Endothelial cell of umbilical vein (primary cell): ENCODE data around the gene DMXL2. TPM values are rescaled to one million over a fixed set of nuclear protein-coding genes. Genes with fewer than 3 reads are reported as not detected.

Experiments used
- BruUV-seq: library from RNA; stranded (reverse); fragments of 400-500 nt; replicated peaks from 2 replicates; lab custom pipeline; 2021; lab: Mats Ljungman, UMichigan
- CTCF ChIA-PET: fragments of 300-600, 350-600 bp; sonication (Branson Sonifier 250); formaldehyde crosslinking; loops from one replicate; lab custom pipeline; 2021; ENCODE audit warnings: antibody characterized with exemption, inconsistent platforms; lab: Charles Lee
- POLR2A ChIA-PET: fragments of 300-600, 350-600 bp; sonication (Branson Sonifier 250); formaldehyde crosslinking; loops from one replicate; lab custom pipeline; 2021; ENCODE audit warnings: antibody characterized with exemption, inconsistent platforms; lab: Charles Lee
- DNase-seq: peaks from one replicate; pipeline ENCODE4 v3.0.0-alpha.2; 2011; ENCODE audit warnings: low read depth, low spot score
- FAIRE-seq: peaks from 2 replicates; lab custom pipeline; 2011; peaks lifted over from hg19 to GRCh38; lab: Jason Lieb, UNC
- H2AFZ ChIP-seq: 2 replicates; pipeline ENCODE4 v1.6.0; 2012; ENCODE audit warnings: low read depth, low read length, control low read depth, inconsistent platforms
- H3K27ac ChIP-seq: 2 replicates; pipeline ENCODE4 v1.5.1; 2011; ENCODE audit warnings: low read depth, mild to moderate bottlenecking, control low read depth, low read length, moderate library complexity; ENCODE audit not compliant: insufficient read depth
- H3K27me3 ChIP-seq, 2 experiments: 2 replicates each; pipeline versions ENCODE4 v1.6.0 to v1.6.1; 2011; ENCODE audit warnings: low read length in 2 of 2, mixed read lengths in 1 of 2; ENCODE audit not compliant: control insufficient read depth in 2 of 2, insufficient read depth in 2 of 2
- H3K36me3 ChIP-seq, 2 experiments: 2 replicates in 1 of 2; 3 replicates in 1 of 2; pipeline ENCODE4 v1.5.1; 2011; ENCODE audit warnings: low read length in 2 of 2, mild to moderate bottlenecking in 1 of 2, moderate library complexity in 1 of 2; ENCODE audit not compliant: control insufficient read depth in 2 of 2, insufficient read depth in 2 of 2; ENCODE audit errors: extremely low read depth in 1 of 2
- H3K4me1 ChIP-seq: 3 replicates; pipeline ENCODE4 v1.5.1; 2011; ENCODE audit warnings: mild to moderate bottlenecking, low read length; ENCODE audit not compliant: control insufficient read depth, insufficient read depth; ENCODE audit errors: extremely low read depth
- H3K4me2 ChIP-seq: 2 replicates; pipeline ENCODE4 v1.6.1; 2011; ENCODE audit warnings: low read length, control low read depth, mixed read lengths; ENCODE audit not compliant: insufficient read depth
- H3K4me3 ChIP-seq, 3 experiments: fragments of 200-600 bp in 1 of 3; sonication (generic), shearing (Covaris generic) in 1 of 3; replicated peaks in 1 of 3; 2 replicates each; pipeline ENCODE4 v1.5.1; 2011 to 2016; ENCODE audit warnings: control low read depth in 3 of 3, low read length in 3 of 3, mild to moderate bottlenecking in 2 of 3, inconsistent platforms in 1 of 3, low read depth in 1 of 3, moderate library complexity in 1 of 3; ENCODE audit not compliant: insufficient read depth in 1 of 3
- H3K79me2 ChIP-seq: 2 replicates; pipeline ENCODE4 v1.6.0; 2012; ENCODE audit warnings: low read length, inconsistent platforms; ENCODE audit not compliant: control insufficient read depth, insufficient read depth
- H3K9ac ChIP-seq: replicated peaks from 2 replicates; pipeline ENCODE3; 2011; ENCODE audit warnings: low read length, control low read depth; ENCODE audit not compliant: insufficient read depth; ENCODE audit errors: extremely low read depth
- H3K9me1 ChIP-seq: replicated peaks from 3 replicates; pipeline ENCODE4 v1.6.0; 2011; ENCODE audit warnings: mild to moderate bottlenecking, low read length; ENCODE audit not compliant: control insufficient read depth, insufficient read depth; ENCODE audit errors: extremely low read depth
- H3K9me3 ChIP-seq: replicated peaks from 2 replicates; pipeline ENCODE4 v1.5.1; 2012; ENCODE audit warnings: low read length, inconsistent platforms; ENCODE audit not compliant: control insufficient read depth, insufficient read depth
- H4K20me1 ChIP-seq: replicated peaks from 2 replicates; pipeline ENCODE3; 2011; ENCODE audit warnings: mild to moderate bottlenecking, low read length; ENCODE audit not compliant: control insufficient read depth, insufficient read depth; ENCODE audit errors: extremely low read depth
- CTCF ChIP-seq, 2 donors: IDR thresholded peaks; 1 replicate in 1 of 2; 2 replicates in 1 of 2; pipeline ENCODE4 v1.5.1; 2011; ENCODE audit warnings: low read length in 2 of 2, mild to moderate bottlenecking in 2 of 2, moderate library complexity in 2 of 2, control low read depth in 1 of 2, inconsistent platforms in 1 of 2, low read depth in 1 of 2; ENCODE audit not compliant: insufficient read depth in 1 of 2; ENCODE audit errors: extremely low read depth in 1 of 2
- EZH2 ChIP-seq: IDR thresholded peaks from 2 replicates; pipeline ENCODE4 v1.6.1; 2012; ENCODE audit warnings: borderline replicate concordance, low read depth, mild to moderate bottlenecking, moderate library complexity, low read length, inconsistent platforms; ENCODE audit not compliant: severe bottlenecking
- FOS ChIP-seq: IDR thresholded peaks from 2 replicates; pipeline ENCODE4 v1.6.1; 2011; ENCODE audit warnings: mild to moderate bottlenecking, low read length, moderate library complexity, borderline replicate concordance; ENCODE audit not compliant: insufficient read depth
- GATA2 ChIP-seq: IDR thresholded peaks from 2 replicates; pipeline ENCODE4 v1.7.0; 2011; ENCODE audit warnings: low read depth, mild to moderate bottlenecking, moderate library complexity, mixed read lengths, low read length; ENCODE audit not compliant: insufficient read length, insufficient read depth
- JUN ChIP-seq: IDR thresholded peaks from 2 replicates; pipeline ENCODE4 v1.6.1; 2011; ENCODE audit warnings: borderline replicate concordance, low read depth; ENCODE audit not compliant: insufficient read length, insufficient read depth
- MAX ChIP-seq: IDR thresholded peaks from 2 replicates; pipeline ENCODE4 v1.6.1; 2011; ENCODE audit not compliant: insufficient read depth, insufficient read length
- MYC ChIP-seq: IDR thresholded peaks from one replicate; pipeline ENCODE4 v1.6.1; 2011; ENCODE audit warnings: mild to moderate bottlenecking, low read depth, low read length
- POLR2A ChIP-seq: IDR thresholded peaks from 2 replicates; pipeline ENCODE4 v1.6.1; 2012; ENCODE audit warnings: low read depth, mild to moderate bottlenecking, control low read depth, low read length
- POLR2AphosphoS5 ChIP-seq: IDR thresholded peaks from 2 replicates; pipeline ENCODE4 v1.6.1; 2012; ENCODE audit warnings: low read depth, mild to moderate bottlenecking, control low read depth, low read length, moderate library complexity; ENCODE audit not compliant: insufficient read depth
- dilution Hi-C: fragments of 300-500 bp; cut with MboI; formaldehyde crosslinking; loops from one replicate; pipeline ENCODE4 v1.15.0; 2019; ENCODE audit warnings: low sequenced_read_pairs; ENCODE audit not compliant: extremely low pct_ligation_motif_present
- intact Hi-C: fragments of 100-400 bp; cut with micrococcal nuclease; formaldehyde crosslinking; loops from one replicate; pipeline ENCODE4 v1.10.0; 2022
- polyA plus RNA-seq, 4 experiments: library from polyadenylated mRNA; depleted of rRNA in 3 of 4; stranded (reverse) in 3 of 4; unstranded in 1 of 4; fragments of >200 nt; gene quantifications; 2 replicates each; pipeline versions ENCODE4 v1.2.1 to v1.2.3, GENCODE V29; 2011 to 2012; ENCODE audit warnings: missing spikeins in 1 of 4
- total RNA-seq: library from RNA; stranded (reverse); gene quantifications from 2 replicates; pipeline ENCODE4 v1.2.3, GENCODE V29; 2021

The DMXL2 gene
- total and polyA plus RNA-seq, 2 donors (not counting 3 experiments of a cell fraction or from before 2014, with no cell fraction given): 6.3 to 10.8 TPM

GRCh38 chr15:51617886-51618285 is 4.7 kb downstream of the DMXL2 start:
- dilution Hi-C loops: no loop called here

More at GRCh38 chr15:51617886-51618285, 4.7 kb downstream of the DMXL2 start:
- CTCF ChIA-PET: interaction anchor here (0.8 kb wide), 1 partner anchor 33 kb away, joined by 3 read pairs; no protein-coding TSS in a partner anchor
- BruUV-seq: no TSS peak
- intact Hi-C loops: no loop called here
- no peaks in the 10 kb centered on the region for H3K27me3 ChIP-seq
- no peaks in the 10 kb centered on the region for H3K4me1 ChIP-seq
- no peaks in the 10 kb centered on the region for H3K79me2 ChIP-seq
- FAIRE-seq (no peak), DNase-seq (no peak)
- TF ChIP-seq FOS: no peak
- no peak for TF ChIP-seq GATA2
- TF ChIP-seq JUN: no peak
- TF ChIP-seq POLR2A: no peak
- no peak for TF ChIP-seq EZH2
- no peak for TF ChIP-seq POLR2AphosphoS5
- no peak for TF ChIP-seq MAX
- TF ChIP-seq MYC: no peak
- TF ChIP-seq CTCF (IDR thresholded peaks at IDR 0.05; ENCODE audit: extremely low read depth in 1 of 2, insufficient read depth in 1 of 2, low read depth in 1 of 2, low read length in 2 of 2): no peak
- H2AFZ ChIP-seq: no peak overlapping the region
- H3K9ac ChIP-seq: no peak overlapping the region
- no peaks in the 10 kb centered on the region for H3K9me1 ChIP-seq
- no peak overlapping the region for H3K4me2 ChIP-seq
- H3K27ac ChIP-seq: no peak overlapping the region
- no peak overlapping the region for H3K4me3 ChIP-seq
- no peaks in the 10 kb centered on the region for H3K9me3 ChIP-seq
- H4K20me1 ChIP-seq: no peaks in the 10 kb centered on the region
- H3K36me3 ChIP-seq: no peaks in the 10 kb centered on the region
- POLR2A ChIA-PET: no interaction called here
